HFFc6 (cell line): ENCODE data around the gene TFIP11. TPM values are rescaled to one million over a fixed set of nuclear protein-coding genes. Genes with fewer than 3 reads are reported as not detected.

Experiments
- DNase-seq: peaks from one replicate; pipeline ENCODE4 v3.0.0-alpha.2; 2018
- H3K27ac Mint-ChIP-seq: 2 replicates; pipeline ENCODE4 v1.8.0; 2020; ENCODE audit warnings: mild to moderate bottlenecking, mixed read lengths
- H3K27me3 Mint-ChIP-seq: 2 replicates; pipeline ENCODE4 v1.8.0; 2021; ENCODE audit warnings: mild to moderate bottlenecking, moderate library complexity, mixed read lengths; ENCODE audit not compliant: insufficient read depth
- H3K36me3 Mint-ChIP-seq: 2 replicates; pipeline ENCODE4 v1.8.0; 2021; ENCODE audit warnings: low read depth, mixed read lengths
- H3K4me1 Mint-ChIP-seq: 2 replicates; pipeline ENCODE4 v1.8.0; 2020; ENCODE audit warnings: low read depth, mixed read lengths
- H3K4me3 Mint-ChIP-seq: 2 replicates; pipeline ENCODE4 v1.8.0; 2020; ENCODE audit warnings: mild to moderate bottlenecking, moderate library complexity, mixed read lengths
- H3K9me3 Mint-ChIP-seq: 2 replicates; pipeline ENCODE4 v1.8.0; 2020; ENCODE audit warnings: mild to moderate bottlenecking, mixed read lengths
- total RNA-seq, 6 experiments: library from RNA; stranded (reverse); fragmentation: NEBNext Ultra II Directional; extraction: Animal tissue kit (Norgen Biotek cat#: 25700); gene quantifications; 2 replicates in 1 of 6; 3 replicates in 5 of 6; pipeline ENCODE4 v1.2.3, GENCODE V29; 2021
- TF ChIP-seq, protein P1 (sequence below): fragments of 200-600 bp; sonication (generic); IDR thresholded peaks from 2 replicates; pipeline ENCODE4 v1.5.0; 2021; ENCODE audit warnings: antibody characterized with exemption, mild to moderate bottlenecking

Gene TFIP11
- total RNA-seq, 6 experiments from 2014 or later, result 31.4 to 35.8 (median 33.9) TPM

DNA sequence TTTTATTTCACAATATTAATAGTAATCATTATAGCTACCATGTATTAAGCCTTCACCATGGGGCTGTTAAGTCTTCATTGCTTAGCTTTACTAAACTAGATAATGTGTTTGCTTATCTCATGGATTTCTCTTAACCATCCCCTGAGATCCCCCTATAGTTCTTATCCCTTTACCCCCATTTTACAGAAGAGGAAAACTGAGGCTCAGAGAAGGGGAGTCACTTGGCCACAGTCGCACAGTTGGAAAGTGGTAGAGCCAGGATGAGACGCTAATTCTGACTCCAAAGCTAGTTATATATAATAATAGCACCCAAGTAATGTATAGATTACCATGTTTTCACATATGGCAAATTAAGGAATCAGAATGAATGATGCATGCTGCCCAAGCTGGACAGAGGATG is 9.7 kb upstream of the TFIP11 start:
- Mint-ChIP-seq H3K4me1 (no peaks in the 10 kb centered on the region), H3K27me3 (peaks cover 2% of the 10 kb centered on the region; the same call in 1 of the 2 replicates), H3K9me3 (no peaks in the 10 kb centered on the region), H3K36me3 (0 out of 2 replicates have a peak, but pooled peaks cover 4% of the 10 kb centered on the region), H3K27ac (no peak overlapping the region), H3K4me3 (no peak overlapping the region)
- no peak for DNase-seq
- TF ChIP-seq, protein P1, sequence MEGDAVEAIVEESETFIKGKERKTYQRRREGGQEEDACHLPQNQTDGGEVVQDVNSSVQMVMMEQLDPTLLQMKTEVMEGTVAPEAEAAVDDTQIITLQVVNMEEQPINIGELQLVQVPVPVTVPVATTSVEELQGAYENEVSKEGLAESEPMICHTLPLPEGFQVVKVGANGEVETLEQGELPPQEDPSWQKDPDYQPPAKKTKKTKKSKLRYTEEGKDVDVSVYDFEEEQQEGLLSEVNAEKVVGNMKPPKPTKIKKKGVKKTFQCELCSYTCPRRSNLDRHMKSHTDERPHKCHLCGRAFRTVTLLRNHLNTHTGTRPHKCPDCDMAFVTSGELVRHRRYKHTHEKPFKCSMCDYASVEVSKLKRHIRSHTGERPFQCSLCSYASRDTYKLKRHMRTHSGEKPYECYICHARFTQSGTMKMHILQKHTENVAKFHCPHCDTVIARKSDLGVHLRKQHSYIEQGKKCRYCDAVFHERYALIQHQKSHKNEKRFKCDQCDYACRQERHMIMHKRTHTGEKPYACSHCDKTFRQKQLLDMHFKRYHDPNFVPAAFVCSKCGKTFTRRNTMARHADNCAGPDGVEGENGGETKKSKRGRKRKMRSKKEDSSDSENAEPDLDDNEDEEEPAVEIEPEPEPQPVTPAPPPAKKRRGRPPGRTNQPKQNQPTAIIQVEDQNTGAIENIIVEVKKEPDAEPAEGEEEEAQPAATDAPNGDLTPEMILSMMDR, result no peak

DNA sequence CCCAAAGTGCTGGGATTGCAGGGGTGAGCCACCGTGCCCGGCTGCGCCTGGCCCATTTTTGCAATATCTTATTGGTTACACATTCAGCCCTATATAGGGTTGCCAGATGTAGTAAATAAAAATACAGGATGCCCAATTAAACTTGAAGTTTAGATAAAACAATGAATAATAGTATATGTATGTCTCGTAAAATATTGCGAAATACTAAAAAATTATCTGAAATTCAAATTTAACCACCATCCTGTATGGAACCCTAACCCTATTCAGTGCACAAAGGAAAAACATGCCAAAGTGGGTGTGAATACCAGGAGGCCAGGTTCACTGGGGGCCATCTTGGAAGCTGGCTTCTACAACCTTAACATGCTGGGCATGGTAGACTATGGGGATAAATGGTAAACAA is 5.2 kb upstream of the TFIP11 start:
- Mint-ChIP-seq H3K9me3 (no peaks in the 10 kb centered on the region), H3K4me1 (peaks cover 26% of the 10 kb centered on the region), H3K27ac (no peak overlapping the region), H3K36me3 (0 out of 2 replicates have a peak, but pooled peaks cover 5% of the 10 kb centered on the region), H3K4me3 (no peak overlapping the region), H3K27me3 (peaks cover 2% of the 10 kb centered on the region; the same call in 1 of the 2 replicates)
- DNase-seq, result no peak
- TF ChIP-seq, protein P1, result no peak

DNA sequence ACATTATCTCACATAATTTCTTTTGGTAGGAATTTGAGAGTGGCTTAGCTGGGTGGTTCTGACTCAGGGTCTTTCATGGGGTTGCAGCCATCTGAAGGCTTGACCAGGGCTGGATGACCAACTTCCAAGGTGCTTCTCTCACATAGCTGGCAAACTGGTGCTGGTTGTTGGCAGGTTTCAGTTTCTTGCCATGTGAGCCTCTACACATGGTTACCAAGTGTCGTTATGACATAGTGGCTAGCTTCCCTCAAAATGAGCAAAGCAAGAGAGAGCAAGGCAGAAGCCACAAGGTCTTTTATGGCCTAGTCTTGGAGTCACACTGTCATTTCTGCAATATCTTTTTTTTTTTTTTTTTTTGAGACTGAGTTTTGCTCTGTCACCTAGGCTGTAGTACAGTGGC is 4.2 kb upstream of the TFIP11 start:
- Mint-ChIP-seq H3K9me3 (no peaks in the 10 kb centered on the region), H3K27ac (no peak overlapping the region), H3K36me3 (0 out of 2 replicates have a peak, but pooled peaks cover 10% of the 10 kb centered on the region), H3K4me3 (no peak overlapping the region), H3K27me3 (peaks cover 2% of the 10 kb centered on the region; the same call in 1 of the 2 replicates), H3K4me1 (peaks cover 28% of the 10 kb centered on the region)
- DNase-seq, result no peak
- TF ChIP-seq, protein P1, result no peak

DNA sequence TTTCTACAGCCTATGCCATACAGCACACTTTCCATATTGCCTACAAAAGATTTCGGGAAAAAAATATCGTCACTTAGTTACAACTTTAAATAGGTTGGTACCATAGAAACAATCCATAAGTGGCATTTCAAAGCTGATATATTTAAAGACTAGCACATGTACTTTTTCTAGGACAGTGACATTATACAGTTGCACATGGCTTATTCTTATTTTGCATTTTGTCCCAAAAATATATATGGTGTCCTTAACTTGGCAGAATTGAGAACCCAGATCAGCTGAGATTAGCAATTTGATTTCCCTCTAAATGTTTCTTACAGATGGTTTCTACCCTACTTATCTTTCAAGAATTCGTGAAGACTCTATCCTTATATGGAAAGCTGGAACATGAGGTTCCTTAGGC is 3.7 kb upstream of the TFIP11 start:
- TF ChIP-seq, protein P1, result no peak
- Mint-ChIP-seq H3K27ac (no peak overlapping the region; the same call in 1 of the 2 replicates), H3K36me3 (0 out of 2 replicates have a peak, but pooled peaks cover 10% of the 10 kb centered on the region), H3K9me3 (no peaks in the 10 kb centered on the region), H3K4me1 (peaks cover 34% of the 10 kb centered on the region), H3K27me3 (no peaks in the 10 kb centered on the region), H3K4me3 (no peak overlapping the region)
- DNase-seq, result no peak

DNA sequence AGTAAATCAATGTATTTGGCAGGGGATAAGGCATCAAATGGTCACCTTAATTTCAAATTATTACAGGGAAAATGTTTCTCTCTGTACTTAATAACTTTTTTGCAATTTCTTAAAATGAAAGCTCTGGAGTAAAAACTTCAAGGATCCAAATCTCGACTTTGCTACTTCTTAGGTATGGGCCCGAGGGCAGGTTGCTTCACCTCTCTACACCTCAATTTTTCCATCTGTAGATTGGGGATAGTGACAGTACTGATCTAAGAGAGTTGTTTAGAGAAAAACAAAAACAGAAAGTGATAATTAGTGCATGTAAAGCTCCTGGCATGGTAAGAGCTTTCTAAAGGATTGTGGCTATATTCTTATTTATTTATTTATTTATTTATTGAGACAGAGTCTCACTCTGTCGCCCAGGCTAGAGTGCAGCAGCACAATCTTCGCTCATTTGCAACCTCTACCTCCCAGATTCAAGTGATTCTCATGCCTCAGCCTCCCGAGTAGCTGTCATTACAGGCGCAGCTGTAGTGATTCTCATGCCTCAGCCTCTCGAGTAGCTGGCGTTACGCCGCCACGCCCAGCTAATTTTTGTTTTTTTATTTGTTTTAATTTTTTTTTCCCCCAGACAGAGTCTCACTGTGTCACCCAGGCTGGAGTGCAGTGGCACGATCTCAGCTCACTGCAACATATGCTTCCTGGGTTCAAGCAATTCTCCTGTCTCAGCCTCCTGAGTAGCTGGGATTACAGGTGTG is 2.3 kb upstream of the TFIP11 start:
- Mint-ChIP-seq H3K36me3 (peaks cover 14% of the 10 kb centered on the region; the same call in 1 of the 2 replicates), H3K27ac (peak overlapping the region; percentile 96), H3K4me3 (peak overlapping the region; percentile 100), H3K27me3 (no peaks in the 10 kb centered on the region), H3K4me1 (peaks cover 38% of the 10 kb centered on the region), H3K9me3 (no peaks in the 10 kb centered on the region)
- DNase-seq, result no peak
- TF ChIP-seq, protein P1, result no peak
